ENCODE results near the gene FANCC. TPM values are rescaled to one million over a fixed set of nuclear protein-coding genes. Genes with fewer than 3 reads are reported as not detected.

FANCC gene
- total RNA-seq, 1 donor from 2014 or later: 7.9 TPM

DNA sequence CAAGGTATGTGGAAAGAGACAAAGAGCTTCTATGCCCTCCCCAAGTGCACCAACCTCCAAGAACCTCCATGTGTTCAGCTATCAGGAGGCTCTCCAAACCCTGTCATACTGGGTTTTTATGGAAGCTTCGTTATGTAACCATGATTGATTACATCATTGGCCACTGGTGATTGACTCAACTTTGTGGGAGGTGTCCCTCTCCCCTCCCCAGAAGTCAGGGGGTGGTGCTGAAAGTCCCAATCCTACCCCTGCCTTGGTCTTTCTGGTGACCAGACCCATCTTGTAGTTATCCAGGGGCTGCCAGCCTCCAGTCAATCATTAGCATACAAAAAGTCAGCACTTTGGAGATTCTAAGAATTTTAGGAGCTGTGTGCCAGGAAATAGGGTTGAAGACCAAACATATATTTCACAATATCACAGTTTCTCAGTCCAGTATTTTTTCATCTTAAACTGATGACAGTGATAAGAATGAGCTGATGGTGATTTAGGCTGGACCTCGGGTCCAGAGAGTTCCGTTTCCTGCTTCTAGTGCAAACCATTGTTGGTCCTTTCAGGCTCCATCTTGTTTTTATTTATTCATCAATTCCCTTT, 27.3 kb upstream of the FANCC start:
- H3K4me3 Mint-ChIP-seq (ENCODE audit: unreplicated experiment): no peak overlapping the region

DNA sequence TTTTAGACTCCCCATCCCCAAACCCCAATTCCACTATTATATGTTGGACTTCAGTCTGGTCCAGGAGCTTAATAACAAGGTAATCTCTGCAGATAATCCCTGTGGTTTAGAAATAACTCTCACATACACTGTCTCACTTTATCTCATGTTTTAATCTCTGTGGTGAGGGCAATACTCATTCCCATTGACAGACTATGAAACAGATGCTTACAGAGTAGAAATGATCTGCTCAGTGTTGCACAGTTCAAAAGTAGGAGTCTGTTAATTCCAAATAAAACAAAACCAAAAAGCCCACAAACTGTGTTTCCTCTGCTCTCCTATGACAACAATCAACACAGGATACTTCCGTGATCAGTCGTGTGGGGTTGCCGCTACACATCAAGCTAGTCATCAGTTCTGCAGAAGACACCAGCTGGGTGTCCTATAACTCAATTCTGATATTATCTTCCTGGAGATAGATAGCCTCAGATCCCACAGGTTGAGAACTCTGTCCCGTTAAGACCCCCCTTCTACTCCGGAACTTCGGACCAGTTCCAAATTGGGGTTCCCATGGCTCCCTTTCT, 26.3 kb upstream of the FANCC start:
- H3K27ac Mint-ChIP-seq (ENCODE audit: unreplicated experiment): no peak overlapping the region
- H3K4me1 Mint-ChIP-seq (ENCODE audit: low read depth, unreplicated experiment): no peaks in the 10 kb centered on the region
- no peaks in the 10 kb centered on the region for H3K36me3 Mint-ChIP-seq (ENCODE audit: low read depth, unreplicated experiment)
- FAIRE-seq: no peak
- H3K27me3 Mint-ChIP-seq (ENCODE audit: low read depth, unreplicated experiment): peaks cover 12% of the 10 kb centered on the region
- H3K27me3 ChIP-seq (ENCODE audit: insufficient read depth, low read length): peaks cover 4% of the 10 kb centered on the region
- no peaks in the 10 kb centered on the region for H3K9me3 ChIP-seq (ENCODE audit: insufficient read depth, low read depth, low read length)
- H3K9ac ChIP-seq (ENCODE audit: low read length): no peak overlapping the region
- H3K4me3 ChIP-seq (ENCODE audit: insufficient read depth, low read depth, low read length): no peak overlapping the region
- H3K4me1 ChIP-seq (ENCODE audit: insufficient read depth, low read length): no peaks in the 10 kb centered on the region
- peak; percentile 12 for DNase-seq (ENCODE audit: low read depth)
- peaks cover 6% of the 10 kb centered on the region for H3K9me3 Mint-ChIP-seq (ENCODE audit: unreplicated experiment)
- H2AFZ ChIP-seq (ENCODE audit: low read depth, low read length): no peak overlapping the region
- H3K36me3 ChIP-seq (ENCODE audit: insufficient read depth, low read length): no peaks in the 10 kb centered on the region
- TF ChIP-seq CTCF (IDR thresholded peaks at IDR 0.05; ENCODE audit: insufficient read depth, low read depth, low read length) (no peak), EZH2 (IDR thresholded peaks at IDR 0.05; ENCODE audit: insufficient read depth, low read length) (no peak)
- H3K4me2 ChIP-seq (ENCODE audit: low read length): no peak overlapping the region
- no peaks in the 10 kb centered on the region for H3K79me2 ChIP-seq (ENCODE audit: insufficient read depth, low read length)
- H4K20me1 ChIP-seq (ENCODE audit: insufficient read depth, low read length): no peaks in the 10 kb centered on the region
- no peak overlapping the region for H3K27ac ChIP-seq (ENCODE audit: low read depth, low read length)
- H3K4me3 Mint-ChIP-seq (ENCODE audit: unreplicated experiment): no peak overlapping the region

More for the DNA sequence above, 27.3 kb upstream of the FANCC start:
- H3K79me2 ChIP-seq (ENCODE audit: insufficient read depth, low read length): no peaks in the 10 kb centered on the region
- H3K36me3 ChIP-seq (ENCODE audit: insufficient read depth, low read length): no peaks in the 10 kb centered on the region
- H3K4me3 ChIP-seq (ENCODE audit: insufficient read depth, low read depth, low read length): no peak overlapping the region
- peaks cover 6% of the 10 kb centered on the region for H3K9me3 Mint-ChIP-seq (ENCODE audit: unreplicated experiment)
- H2AFZ ChIP-seq (ENCODE audit: low read depth, low read length): no peak overlapping the region
- DNase-seq (ENCODE audit: low read depth) (no peak), FAIRE-seq (no peak)
- H3K9me3 ChIP-seq (ENCODE audit: insufficient read depth, low read depth, low read length): no peaks in the 10 kb centered on the region
- no peaks in the 10 kb centered on the region for H3K36me3 Mint-ChIP-seq (ENCODE audit: low read depth, unreplicated experiment)
- H3K4me1 Mint-ChIP-seq (ENCODE audit: low read depth, unreplicated experiment): no peaks in the 10 kb centered on the region
- H4K20me1 ChIP-seq (ENCODE audit: insufficient read depth, low read length): no peaks in the 10 kb centered on the region
- no peak overlapping the region for H3K9ac ChIP-seq (ENCODE audit: low read length)
- H3K27ac ChIP-seq (ENCODE audit: low read depth, low read length): no peak overlapping the region
- peaks cover 5% of the 10 kb centered on the region for H3K4me1 ChIP-seq (ENCODE audit: insufficient read depth, low read length)
- peaks cover 7% of the 10 kb centered on the region for H3K27me3 ChIP-seq (ENCODE audit: insufficient read depth, low read length)
- H3K27ac Mint-ChIP-seq (ENCODE audit: unreplicated experiment): no peak overlapping the region
- no peak overlapping the region for H3K4me2 ChIP-seq (ENCODE audit: low read length)
- no peak for TF ChIP-seq EZH2 (IDR thresholded peaks at IDR 0.05; ENCODE audit: insufficient read depth, low read length)
- no peak for TF ChIP-seq CTCF (IDR thresholded peaks at IDR 0.05; ENCODE audit: insufficient read depth, low read depth, low read length)
- H3K27me3 Mint-ChIP-seq (ENCODE audit: low read depth, unreplicated experiment): peaks cover 17% of the 10 kb centered on the region

DNA sequence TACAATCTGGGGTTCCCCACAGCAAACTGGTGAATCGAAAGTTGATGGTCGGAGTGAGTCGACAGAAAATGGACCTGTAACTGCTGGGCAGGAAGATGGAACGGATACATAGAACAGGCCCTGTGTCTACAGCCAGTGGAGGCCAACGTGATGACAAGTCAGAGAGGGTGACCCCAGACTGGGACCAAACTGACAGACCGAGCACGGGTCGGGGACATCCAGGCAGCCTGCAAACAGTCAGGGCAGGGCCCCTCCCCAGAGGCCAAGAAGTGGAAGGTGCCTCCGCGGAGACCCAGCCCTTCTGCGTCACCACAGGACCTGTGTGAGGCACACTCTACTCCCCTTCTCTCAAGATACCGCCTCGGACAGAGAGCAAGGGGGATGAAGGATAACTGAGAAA, 25.1 kb upstream of the FANCC start:
- Mint-ChIP-seq H3K9me3 (ENCODE audit: unreplicated experiment) (peaks cover 9% of the 10 kb centered on the region), H3K27me3 (ENCODE audit: low read depth, unreplicated experiment) (peaks cover 7% of the 10 kb centered on the region), H3K4me1 (ENCODE audit: low read depth, unreplicated experiment) (no peaks in the 10 kb centered on the region), H3K4me3 (ENCODE audit: unreplicated experiment) (no peak overlapping the region), H3K27ac (ENCODE audit: unreplicated experiment) (no peak overlapping the region), H3K36me3 (ENCODE audit: low read depth, unreplicated experiment) (no peaks in the 10 kb centered on the region)
- Histone ChIP-seq H3K79me2 (ENCODE audit: insufficient read depth, low read length) (no peaks in the 10 kb centered on the region), H4K20me1 (ENCODE audit: insufficient read depth, low read length) (no peaks in the 10 kb centered on the region), H3K9ac (ENCODE audit: low read length) (no peak overlapping the region), H2AFZ (ENCODE audit: low read depth, low read length) (no peak overlapping the region), H3K4me3 (ENCODE audit: insufficient read depth, low read depth, low read length) (no peak overlapping the region), H3K4me2 (ENCODE audit: low read length) (no peak overlapping the region), H3K27me3 (ENCODE audit: insufficient read depth, low read length) (peaks cover 4% of the 10 kb centered on the region), H3K27ac (ENCODE audit: low read depth, low read length) (no peak overlapping the region), H3K9me3 (ENCODE audit: insufficient read depth, low read depth, low read length) (no peaks in the 10 kb centered on the region), H3K4me1 (ENCODE audit: insufficient read depth, low read length) (no peaks in the 10 kb centered on the region), H3K36me3 (ENCODE audit: insufficient read depth, low read length) (no peaks in the 10 kb centered on the region)
- DNase-seq (ENCODE audit: low read depth) (no peak), FAIRE-seq (no peak)
- no peak for TF ChIP-seq EZH2 (IDR thresholded peaks at IDR 0.05; ENCODE audit: insufficient read depth, low read length)
